HG03097 (cell line): Measurements from ENCODE around the gene DRAP1.
"Not testable (repeated sequence)": the region's sequence is repeated elsewhere in the genome, so short reads cannot be mapped to it uniquely, and the experiment has no call there.

Experiments
- ATAC-seq: cut with Tn5 transposase; IDR thresholded peaks from one replicate; pipeline ENCODE4 v1.9.1; 2021; ENCODE audit not compliant: unreplicated experiment, low FRiP score

DRAP1 gene

DNA sequence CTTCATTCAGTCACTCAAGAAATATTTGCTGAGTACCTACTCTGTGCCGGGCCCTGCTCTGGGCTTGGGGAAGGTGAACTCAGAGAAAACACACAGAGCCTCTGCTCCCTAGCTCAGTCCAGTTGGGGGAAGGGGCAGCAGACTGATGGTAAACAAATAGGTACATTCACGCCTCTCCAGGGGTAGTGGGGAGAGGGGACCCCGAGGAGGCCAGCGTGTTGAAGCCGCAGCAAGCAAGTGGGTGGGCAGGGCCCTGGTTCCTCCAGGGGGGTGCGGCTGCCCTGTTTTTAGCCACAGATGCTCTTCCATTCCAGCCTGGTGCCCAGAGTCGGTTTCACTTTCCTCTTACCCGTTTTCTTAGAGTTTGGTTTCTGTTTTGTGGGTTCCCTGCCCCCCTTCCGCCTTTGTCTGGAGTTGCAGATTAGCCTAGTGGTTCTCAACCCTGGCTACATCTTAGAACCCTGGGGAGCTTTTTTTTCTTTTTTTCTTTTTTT lies 8.7 kb downstream of the DRAP1 start:
- peak; percentile 77 for ATAC-seq

DNA sequence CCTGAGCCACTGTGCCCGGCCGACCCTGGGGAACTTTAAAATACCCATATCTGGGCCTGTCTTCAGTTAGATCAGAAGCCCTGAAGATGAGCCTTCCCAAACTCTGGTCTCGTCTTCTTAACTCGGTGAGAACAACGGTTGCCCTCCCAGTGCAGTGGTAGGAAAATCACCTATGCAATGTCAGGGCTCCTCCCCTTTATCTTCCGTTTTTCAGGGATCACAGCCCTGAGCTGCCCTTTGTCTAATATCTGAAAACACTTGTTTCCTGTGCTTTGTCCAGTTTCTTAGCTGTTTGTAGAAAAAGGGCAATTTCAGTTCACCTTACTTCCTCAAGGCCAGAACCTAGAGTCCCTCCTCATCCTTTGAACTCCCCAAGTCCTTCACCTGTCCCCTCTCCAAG lies 9.4 kb downstream of the DRAP1 start:
- ATAC-seq = no peak

DNA sequence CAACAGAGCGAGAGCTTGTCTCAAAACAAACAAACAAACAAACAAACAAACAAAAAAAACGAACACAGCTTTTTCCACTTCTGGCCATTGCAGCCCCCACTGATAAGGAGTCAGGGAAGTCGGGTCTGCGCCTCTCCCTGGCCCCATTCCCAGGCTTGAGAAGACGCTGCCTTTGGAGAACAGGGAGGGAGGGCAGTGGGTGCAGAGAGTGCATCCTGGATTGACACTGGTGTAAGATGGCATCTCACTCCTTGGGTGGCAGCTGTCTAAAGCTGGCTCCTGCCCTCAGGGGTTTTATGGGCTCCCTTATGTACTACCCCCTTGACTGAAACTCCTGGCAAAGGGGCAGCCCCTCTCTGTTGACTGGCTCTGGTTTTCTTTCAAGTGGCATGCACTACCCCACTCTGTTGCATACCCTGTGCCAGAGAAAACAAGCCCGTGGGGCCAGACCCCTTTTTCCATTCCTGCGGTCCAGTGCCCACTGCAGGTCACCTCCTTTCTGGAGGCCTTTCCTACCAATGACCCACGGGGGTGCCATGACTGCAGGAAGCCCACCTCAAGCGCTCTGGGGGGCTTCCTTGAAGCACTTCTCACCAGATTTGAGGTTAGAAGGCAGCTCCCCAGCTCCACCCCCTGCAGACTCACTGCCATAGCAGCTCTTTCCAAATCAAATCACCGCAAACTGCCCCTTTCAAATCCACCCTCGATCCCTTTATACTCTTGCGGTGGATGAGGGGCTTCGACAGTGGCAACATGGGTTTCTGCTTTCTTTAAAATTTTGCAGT lies 12.7 kb downstream of the DRAP1 start:
- no peak for ATAC-seq

DNA sequence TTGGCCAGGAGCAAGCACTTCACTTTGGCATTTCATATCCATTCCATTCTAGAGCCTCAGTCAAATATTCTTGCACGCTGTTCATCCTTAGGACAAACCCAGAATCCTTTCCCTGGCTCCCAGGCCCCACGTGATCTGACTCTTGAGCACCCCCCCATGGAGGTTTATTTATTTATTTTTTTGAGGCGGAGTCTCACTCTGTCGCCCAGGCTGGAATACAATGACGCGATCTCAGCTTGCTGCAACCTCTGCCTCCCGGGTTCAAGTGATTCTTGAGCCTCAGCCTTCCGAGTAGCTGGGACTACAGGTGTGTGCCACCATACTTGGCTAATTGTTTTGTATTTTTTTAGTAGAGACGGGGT lies 13.3 kb downstream of the DRAP1 start:
- no peak for ATAC-seq

DNA sequence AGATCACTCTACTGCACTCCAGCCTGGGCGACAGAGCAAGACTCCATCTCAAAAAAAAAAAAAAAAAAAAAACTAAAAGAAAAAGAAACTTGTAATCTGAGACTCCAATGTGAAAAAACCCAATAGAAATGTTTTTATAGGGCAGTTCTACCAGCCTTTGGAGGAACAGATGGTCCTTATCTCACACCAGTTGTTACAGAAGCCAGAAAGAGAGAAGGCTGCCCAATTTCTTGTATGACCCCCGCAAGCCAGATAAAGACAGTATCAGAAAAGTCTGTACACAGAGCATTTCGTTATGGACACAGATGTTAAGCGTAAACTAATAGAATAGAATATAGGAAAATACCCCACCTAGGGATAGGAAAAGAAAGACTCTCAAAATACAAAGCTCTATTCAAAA lies 14.8 kb downstream of the DRAP1 start:
- no peak for ATAC-seq

DNA sequence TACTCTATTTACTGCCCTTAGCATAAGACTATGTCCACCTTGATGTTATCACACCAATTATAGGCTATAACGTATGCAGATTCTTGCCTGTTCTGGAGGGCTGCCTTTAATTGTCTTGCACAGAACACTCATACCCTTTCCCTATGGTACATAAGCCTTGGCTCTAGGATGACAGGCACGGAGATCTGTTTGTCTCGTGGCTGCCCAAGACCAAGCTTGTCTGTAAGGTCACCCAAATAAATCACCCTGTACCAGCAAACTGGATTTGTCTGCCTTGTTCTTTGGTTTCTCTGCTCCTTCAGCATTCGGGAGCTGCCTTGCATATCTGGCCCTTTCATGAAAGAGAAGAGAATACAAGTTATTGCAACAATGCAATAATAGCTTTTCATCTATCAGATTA lies 18.5 kb downstream of the DRAP1 start:
- ATAC-seq = no peak

DNA sequence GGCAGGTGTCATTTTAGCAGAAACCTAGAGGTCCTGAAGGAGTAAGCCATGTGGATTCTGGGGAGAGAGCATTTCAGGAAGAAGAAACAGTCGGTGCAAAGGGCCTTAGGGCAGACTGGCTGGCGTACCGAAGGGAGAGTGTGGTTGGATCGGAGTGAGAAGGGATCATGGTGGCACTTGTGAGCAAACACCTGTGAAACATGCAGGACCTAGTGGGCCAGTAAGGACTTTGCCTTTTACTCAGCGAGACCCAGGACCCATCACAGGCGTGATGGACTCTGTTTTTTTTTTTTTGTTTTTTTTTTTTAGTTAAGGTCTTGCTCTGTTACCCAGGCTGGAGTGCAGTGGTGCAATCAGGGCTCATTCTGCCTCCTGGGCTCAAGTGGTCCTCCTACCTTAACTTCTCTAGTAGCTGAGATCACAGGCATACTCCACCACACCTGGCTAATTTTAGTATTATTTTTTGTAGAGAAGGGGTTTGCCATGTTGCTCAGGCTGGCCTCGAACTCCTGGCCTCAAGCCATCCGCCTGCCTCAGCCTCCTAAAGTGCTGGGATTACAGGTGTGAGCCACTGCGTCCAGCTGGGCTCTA lies 22.6 kb downstream of the DRAP1 start:
- ATAC-seq = no peak

DNA sequence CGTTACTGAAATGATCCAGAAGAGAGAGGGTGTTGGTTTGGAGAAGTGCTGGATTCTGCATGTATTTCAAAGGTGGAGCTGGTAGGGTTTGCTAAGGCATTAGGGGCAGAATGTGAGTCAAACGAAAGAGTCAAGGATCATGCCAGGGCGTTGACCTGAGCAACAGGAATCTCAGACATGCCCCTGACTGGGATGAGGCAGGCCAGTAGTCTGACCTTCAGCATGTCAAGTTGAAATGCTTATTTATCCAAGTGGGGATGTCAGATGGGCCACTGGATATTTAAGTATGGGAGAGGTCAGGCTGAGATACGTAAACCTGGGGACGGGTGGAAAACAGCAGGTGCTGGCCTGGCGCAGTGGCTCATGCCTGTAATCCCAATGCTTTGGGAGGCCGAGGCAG lies 23.3 kb downstream of the DRAP1 start:
- no peak for ATAC-seq

DNA sequence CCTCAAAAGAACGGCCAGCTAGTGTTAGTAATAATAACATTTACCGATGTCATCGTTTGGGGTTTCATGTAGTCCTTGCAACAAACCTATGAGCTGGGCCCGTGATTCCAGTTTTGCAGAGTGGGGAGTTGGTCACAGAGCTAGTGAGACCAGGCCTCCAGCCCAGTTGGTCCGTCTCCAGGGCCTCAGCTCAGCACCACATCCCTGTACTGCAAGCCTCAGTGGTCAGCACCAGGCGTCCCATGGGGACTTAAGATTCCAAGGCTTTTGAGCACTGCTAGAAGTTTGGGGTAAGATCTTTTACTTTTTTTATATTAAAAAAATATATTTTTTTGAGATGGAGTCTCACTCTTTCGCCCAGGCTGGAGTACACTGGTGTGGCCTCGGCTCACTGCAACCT lies 25.0 kb downstream of the DRAP1 start:
- ATAC-seq = no peak

DNA sequence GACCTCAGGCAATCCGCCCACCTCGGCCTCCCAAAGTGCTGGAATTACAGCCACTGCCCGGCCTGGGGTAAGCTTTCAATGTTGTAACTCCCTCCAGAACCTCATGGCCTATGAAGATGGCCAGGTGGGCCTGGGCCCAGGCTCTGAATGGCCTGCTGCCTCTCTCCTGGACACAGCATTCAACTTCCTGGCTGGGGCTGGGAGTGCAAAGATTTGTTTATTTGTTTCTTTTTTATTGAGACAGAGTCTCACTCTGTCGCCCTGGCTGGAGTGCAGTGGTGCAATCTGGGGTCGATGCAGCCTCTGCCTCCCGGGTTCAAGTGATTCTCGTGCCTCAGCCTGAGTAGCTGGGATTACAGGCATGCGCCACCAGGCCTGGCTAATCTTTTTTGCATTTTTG lies 25.5 kb downstream of the DRAP1 start:
- ATAC-seq = no peak

DNA sequence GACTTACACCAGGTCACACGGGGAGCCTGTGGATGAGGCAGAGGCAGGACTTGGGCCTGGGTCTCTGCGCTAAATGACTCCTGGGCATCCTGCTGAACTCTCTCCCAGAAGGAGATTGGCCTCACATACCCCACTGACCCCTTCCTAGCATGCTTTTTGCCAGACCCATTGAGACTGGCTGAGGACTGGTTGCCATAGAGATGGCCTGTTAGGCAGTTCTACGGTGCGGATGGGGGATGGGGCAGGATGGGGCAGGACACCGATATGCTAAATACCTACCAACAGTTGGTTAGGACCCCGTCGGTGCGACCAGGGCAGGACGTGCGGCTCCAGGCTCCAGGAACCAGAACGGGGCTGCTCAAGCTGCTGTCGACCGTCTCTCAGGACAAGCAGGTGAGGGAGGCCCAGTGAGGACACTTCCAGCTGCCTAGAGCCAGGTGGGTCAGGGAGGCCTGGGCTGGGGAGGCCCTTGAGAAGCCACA lies 26.2 kb downstream of the DRAP1 start, which contains the start of gene TSGA10IP:
TSS of gene TSGA10IP (plus strand) at position 51 of the 482 bp plus-strand sequence. CDS start at position 247, 196 bp downstream.
- ATAC-seq = no peak

DNA sequence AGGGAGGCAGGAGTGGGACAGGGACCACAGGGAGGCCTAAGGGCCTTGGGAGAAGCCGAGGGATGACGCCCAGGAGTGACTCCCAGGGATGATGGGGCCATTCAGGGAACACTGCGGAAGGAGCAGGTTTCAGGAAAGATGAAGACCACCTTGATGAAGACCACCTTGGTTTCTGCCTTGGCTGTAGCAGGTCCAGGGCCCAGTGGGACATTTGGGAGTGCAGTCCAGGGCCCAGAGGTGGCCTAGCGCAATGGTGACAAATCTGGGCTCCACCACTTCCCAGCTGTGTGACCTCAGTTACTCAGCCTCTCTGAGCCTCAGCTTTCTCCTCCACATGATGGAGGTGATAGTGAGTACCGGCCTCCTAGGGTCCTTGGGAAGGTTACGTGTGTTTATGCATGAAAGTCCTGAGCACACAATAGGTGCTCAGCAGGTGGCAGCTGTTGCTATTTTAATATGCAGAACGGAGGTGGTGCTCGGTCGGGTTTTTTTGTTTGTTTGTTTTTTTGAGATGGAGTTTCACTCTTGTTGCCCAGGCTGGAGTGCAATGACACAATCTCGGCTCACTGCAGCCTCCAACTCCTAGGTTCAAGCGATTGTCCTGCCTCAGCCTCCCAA lies 26.8 kb downstream of the DRAP1 start:
- no peak for ATAC-seq

DNA sequence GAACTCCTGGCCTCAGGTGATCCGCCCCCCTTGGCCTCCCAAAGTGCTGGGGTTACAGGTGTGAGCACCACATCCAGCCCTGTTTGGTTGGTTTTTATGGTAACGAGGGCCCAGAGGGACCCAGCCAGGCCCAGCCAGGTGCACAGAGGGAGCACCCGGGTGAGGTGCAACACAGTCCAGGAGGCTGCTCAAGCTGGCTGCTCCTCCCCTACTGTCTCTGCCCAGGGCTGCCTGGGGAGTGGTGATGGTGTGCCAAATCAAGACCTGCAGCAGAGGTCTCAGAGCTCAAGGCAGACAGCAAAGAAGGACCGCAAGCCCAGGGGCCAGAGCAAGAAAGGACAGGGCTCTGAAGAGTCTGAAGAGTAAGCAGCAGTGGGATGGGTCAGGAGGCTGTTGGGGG lies 27.4 kb downstream of the DRAP1 start:
- no peak for ATAC-seq

DNA sequence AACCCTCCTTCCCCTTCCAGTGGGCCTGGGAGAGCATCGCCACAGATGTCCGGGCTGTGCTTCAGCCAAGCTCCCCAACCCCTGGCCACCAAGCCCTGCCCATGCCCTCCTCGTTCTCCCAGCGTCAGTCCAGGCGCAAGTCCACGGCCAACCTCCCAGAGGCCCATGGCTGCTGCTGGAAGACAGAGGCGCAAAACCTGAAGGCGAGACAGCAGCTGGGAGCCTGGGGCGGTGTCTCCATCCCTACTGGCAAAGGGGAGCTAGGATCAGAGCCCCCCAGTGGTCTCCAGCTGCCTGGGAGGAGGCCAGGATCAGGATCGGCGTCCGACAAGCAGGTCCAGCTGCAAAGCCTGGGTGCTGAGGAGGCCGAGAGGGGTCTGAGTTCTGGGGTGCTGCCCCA lies 27.9 kb downstream of the DRAP1 start:
- no peak for ATAC-seq

DNA sequence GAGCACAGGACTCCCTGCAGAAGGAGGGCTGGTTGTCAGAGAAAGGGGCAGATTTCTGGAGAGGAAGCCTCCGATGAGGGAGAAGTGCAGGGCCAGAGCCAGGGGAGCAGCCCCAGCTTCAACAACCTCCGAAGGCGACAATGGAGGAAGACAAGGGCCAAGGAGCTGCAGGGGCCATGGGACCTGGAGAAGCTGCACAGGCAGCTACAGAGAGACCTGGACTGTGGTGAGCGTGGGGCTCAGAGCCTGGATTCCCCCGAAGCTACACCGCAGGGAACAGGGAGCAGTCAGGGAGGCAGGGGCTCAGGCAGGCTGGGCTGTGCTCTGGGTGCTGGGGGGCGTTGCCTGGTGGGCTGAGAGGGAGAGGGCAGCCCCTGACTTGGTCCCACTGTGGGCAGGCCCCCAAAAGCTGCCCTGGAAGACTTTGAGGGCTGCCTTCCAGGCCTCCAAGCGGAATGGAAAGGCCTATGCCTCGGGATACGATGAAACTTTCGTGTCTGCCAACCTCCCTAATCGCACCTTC lies 28.4 kb downstream of the DRAP1 start:
- ATAC-seq = no peak

DNA sequence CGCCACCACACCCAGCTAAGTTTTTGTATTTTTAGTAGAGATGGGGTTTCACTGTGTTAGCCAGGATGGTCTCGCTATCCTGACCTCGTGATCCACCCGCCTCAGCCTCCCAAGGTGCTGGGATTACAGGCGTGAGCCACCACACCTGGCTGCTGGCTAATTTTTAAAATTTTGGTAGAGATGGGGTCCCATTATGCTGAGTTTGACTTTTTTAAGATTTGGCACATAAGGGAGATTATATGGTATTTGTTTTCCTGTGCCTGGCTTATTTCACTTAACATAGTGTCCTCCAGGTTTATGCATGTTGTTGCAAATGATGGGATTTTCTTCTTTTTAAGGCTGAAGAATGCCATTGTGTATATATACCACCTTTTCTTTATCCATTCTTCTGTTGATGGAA lies 31.5 kb downstream of the DRAP1 start:
- ATAC-seq = not testable (repeated sequence)

DNA sequence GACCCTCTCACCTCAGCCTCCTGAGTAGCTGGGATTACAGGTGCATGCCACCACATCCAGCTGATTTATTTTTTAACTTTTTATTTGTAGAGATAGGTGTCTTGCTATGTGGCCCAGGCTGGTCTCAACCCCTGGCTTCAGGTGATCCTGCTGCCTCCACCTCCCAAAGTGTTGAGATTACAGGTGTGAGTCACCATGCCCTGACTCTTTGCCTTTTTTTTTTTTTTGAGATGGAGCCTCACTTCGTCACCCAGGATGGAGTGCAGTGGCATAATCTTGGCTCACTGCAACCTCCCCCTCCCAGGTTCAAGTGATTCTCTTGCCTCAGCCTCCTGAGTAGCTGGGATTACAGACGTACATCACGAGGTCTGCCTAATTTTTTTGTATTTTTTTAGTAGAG lies 32.4 kb downstream of the DRAP1 start:
- ATAC-seq = not testable (repeated sequence)

DNA sequence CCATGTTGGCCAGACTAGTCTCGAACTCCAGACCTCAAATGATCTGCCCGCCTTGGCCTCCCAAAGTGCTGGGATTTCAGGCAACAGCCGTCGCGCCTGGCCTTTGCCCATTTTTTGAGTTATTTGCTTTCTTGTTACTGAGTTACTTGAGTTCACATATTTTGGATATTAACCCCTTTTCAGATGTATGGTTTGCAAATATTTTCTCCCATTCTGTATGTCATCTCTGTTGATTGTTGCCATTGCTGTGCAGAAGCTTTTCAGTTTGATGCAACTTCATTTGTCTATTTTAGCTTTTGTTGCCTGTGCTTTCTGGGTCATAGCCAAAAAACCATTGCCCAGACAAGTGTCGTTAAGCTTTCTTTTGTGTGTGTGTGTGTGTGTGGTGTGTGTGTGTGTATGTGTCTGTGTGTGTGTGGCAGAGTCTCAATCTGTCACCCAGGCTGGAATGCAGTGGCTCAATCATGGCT lies 32.9 kb downstream of the DRAP1 start:
- no peak for ATAC-seq

DNA sequence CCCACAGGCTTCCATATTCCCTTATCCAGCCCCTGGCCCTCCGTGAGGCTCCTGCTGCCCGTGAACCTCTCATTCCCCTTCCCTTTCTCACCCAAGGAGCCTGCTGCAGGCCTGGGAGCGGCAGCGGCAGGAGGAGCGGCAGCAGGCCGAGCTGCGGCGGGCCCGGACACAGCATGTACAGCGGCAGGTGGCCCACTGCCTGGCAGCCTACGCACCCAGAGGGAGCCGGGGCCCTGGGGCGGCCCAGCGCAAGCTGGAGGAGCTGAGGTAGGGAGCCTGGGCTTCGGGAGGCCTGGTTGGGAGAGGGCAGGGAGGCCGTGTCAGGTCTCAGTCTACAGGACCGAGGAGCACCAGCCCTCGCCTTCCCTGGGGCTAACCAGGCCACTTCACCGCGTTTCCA lies 34.2 kb downstream of the DRAP1 start:
- no peak for ATAC-seq

DNA sequence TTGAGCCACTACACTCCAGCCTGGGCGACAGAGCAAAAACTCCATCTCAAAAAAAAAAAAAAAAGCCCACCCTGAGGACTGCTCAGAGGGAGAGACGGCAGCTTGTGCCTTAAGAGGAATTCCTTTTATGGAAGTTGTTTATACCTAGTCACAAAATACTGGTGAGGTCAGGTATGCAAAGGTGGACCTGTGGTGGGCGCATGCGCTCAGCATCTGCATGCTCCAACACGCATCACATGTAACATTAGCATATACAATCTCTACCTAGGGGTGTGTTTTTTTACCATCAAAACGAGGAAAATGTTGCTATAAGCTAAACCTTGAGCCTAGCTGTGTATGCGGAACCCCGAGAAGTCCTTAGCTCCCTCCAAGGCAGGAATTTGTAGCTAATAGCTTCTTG lies 35.5 kb downstream of the DRAP1 start:
- ATAC-seq = no peak

DNA sequence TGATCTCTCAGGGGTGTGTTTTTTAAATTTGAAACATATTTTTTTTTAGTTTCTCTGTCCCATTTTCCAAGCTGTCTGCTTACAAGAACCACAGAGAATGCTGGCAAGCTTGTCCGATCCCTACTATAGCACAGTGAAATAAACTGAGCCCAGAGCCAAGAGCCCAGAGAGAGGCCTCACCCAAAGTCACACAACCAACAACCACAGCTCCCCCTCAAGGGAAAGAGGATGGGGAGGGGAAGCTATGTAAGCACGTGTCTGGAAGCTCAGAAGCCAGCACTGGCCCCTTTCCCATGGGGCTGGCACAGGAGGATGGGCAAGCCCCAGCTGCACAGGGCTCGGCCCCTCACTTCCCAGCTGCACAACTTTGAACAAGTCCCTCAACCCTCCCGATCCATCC lies 39.1 kb downstream of the DRAP1 start:
- ATAC-seq = no peak
